ENCODE measurements around the gene FGF12. TPM values are rescaled to one million over a fixed set of nuclear protein-coding genes. Genes with fewer than 3 reads are reported as not detected.
"Not testable (repeated sequence)": the region's sequence is repeated elsewhere in the genome, so short reads cannot be mapped to it uniquely, and the experiment has no call there.

Gene FGF12
- total RNA-seq, 2 experiments from 2014 or later, result not detected

DNA sequence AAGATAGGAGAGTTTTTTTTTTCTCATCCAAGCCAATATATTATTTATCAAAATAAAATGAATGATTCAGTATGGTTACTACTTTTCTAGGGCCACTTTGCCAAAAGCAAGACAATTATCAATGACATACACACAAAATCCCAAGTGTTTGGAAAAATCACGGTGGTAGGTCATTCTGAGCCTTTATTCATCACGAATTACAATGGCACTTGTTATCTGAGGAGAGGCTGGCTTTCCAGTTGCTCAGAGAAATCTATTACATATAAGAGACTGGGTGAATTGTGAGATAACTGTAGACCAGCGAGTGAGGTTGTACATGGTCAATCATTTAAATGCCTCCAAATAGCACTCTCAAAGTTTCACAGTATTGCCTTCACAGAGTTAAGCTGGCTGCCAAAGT, 20.4 kb upstream of the FGF12 start:
- no peak overlapping the region for H3K27ac Mint-ChIP-seq
- H3K4me1 Mint-ChIP-seq (ENCODE audit: low read depth), result no peaks in the 10 kb centered on the region
- no peaks in the 10 kb centered on the region for H3K36me3 Mint-ChIP-seq (ENCODE audit: low read depth)
- no peak overlapping the region for H3K27ac ChIP-seq (ENCODE audit: low read depth in 1 of 2, low read length in 2 of 2)
- H3K4me3 Mint-ChIP-seq, result no peak overlapping the region
- no peak overlapping the region for H3K4me3 ChIP-seq (ENCODE audit: low read length)
- no peaks in the 10 kb centered on the region for H3K36me3 ChIP-seq (ENCODE audit: insufficient read depth, low read length)
- DNase-seq, result no peak
- no peaks in the 10 kb centered on the region for H3K27me3 ChIP-seq (ENCODE audit: control insufficient read depth in 1 of 2, insufficient read depth in 2 of 2, low read length in 2 of 2)
- CTCF ChIA-PET, result interaction anchor here (0.6 kb wide), 1 partner anchor 159 kb away, joined by 3 read pairs; no protein-coding TSS in a partner anchor
- H3K9me3 ChIP-seq (ENCODE audit: control insufficient read depth in 1 of 2, insufficient read depth in 1 of 2, low read length in 2 of 2), result no peaks in the 10 kb centered on the region
- no peak for ATAC-seq (ENCODE audit: poor library complexity)
- POLR2A ChIA-PET, result no interaction called here
- H3K9me3 Mint-ChIP-seq, result no peaks in the 10 kb centered on the region
- H3K4me1 ChIP-seq (ENCODE audit: insufficient read depth, low read length), result no peaks in the 10 kb centered on the region
- TF ChIP-seq, protein P1, sequence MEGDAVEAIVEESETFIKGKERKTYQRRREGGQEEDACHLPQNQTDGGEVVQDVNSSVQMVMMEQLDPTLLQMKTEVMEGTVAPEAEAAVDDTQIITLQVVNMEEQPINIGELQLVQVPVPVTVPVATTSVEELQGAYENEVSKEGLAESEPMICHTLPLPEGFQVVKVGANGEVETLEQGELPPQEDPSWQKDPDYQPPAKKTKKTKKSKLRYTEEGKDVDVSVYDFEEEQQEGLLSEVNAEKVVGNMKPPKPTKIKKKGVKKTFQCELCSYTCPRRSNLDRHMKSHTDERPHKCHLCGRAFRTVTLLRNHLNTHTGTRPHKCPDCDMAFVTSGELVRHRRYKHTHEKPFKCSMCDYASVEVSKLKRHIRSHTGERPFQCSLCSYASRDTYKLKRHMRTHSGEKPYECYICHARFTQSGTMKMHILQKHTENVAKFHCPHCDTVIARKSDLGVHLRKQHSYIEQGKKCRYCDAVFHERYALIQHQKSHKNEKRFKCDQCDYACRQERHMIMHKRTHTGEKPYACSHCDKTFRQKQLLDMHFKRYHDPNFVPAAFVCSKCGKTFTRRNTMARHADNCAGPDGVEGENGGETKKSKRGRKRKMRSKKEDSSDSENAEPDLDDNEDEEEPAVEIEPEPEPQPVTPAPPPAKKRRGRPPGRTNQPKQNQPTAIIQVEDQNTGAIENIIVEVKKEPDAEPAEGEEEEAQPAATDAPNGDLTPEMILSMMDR (IDR thresholded peaks at IDR 0.05), result no peak
- H3K27me3 Mint-ChIP-seq, result peaks cover 5% of the 10 kb centered on the region
- intact Hi-C loops (cut with DNase I, micrococcal nuclease), result no loop called here

DNA sequence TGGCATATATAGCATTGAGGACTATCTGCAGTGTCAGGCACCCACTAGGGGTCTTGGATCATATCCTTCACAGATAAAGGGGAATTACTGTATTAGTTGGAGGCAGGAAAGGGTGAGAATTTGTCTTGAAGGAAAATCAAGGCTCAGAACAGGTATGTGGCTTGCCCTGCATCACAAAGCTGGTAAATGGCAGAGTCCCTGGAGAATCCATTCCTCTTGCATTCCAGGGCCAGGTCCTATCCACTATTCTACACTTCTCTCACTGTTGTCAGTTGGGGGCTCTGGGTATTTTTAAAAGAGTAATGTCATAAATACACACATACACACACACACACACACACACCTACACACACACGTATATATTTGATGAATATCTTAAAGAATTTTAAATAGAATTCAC, 19.8 kb upstream of the FGF12 start:
- Mint-ChIP-seq H3K9me3 (no peaks in the 10 kb centered on the region), H3K27me3 (peaks cover 5% of the 10 kb centered on the region), H3K4me3 (no peak overlapping the region), H3K27ac (no peak overlapping the region), H3K4me1 (ENCODE audit: low read depth) (no peaks in the 10 kb centered on the region), H3K36me3 (ENCODE audit: low read depth) (no peaks in the 10 kb centered on the region)
- no peak overlapping the region for H3K27ac ChIP-seq (ENCODE audit: low read depth in 1 of 2, low read length in 2 of 2)
- H3K9me3 ChIP-seq (ENCODE audit: control insufficient read depth in 1 of 2, insufficient read depth in 1 of 2, low read length in 2 of 2), result no peaks in the 10 kb centered on the region
- DNase-seq (no peak), ATAC-seq (ENCODE audit: poor library complexity) (no peak)
- ChIA-PET POLR2A (no interaction called here), CTCF (no interaction called here)
- H3K4me1 ChIP-seq (ENCODE audit: insufficient read depth, low read length), result no peaks in the 10 kb centered on the region
- intact Hi-C loops (cut with DNase I, micrococcal nuclease), result no loop called here
- H3K4me3 ChIP-seq (ENCODE audit: low read length), result no peak overlapping the region
- H3K36me3 ChIP-seq (ENCODE audit: insufficient read depth, low read length), result no peaks in the 10 kb centered on the region
- H3K27me3 ChIP-seq (ENCODE audit: control insufficient read depth in 1 of 2, insufficient read depth in 2 of 2, low read length in 2 of 2), result no peaks in the 10 kb centered on the region
- TF ChIP-seq, protein P1 (IDR thresholded peaks at IDR 0.05), result no peak

DNA sequence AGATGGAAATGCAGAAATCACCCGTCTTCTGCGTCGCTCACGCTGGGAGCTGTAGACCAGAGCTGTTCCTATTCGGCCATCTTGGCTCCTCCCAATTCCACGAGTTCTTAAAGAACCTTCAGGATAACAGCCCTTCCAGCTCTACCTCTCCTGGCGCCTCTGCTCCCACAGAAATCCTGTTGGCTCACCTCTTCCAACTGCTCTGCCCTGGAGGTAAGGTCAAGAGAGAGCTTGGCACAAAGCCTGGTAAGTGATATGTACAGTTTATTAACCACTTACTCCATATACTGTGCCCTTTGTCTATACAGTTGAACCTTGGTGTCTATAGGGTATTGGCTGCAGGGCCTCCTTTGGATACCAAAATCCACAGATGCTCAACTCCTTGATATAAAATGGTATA, 17.8 kb upstream of the FGF12 start:
- H3K27ac Mint-ChIP-seq, result no peak overlapping the region
- H3K4me3 Mint-ChIP-seq, result no peak overlapping the region
- ChIA-PET POLR2A (no interaction called here), CTCF (no interaction called here)
- ATAC-seq (ENCODE audit: poor library complexity) (no peak), DNase-seq (no peak)
- no peaks in the 10 kb centered on the region for H3K36me3 Mint-ChIP-seq (ENCODE audit: low read depth)
- Histone ChIP-seq H3K4me1 (ENCODE audit: insufficient read depth, low read length) (no peaks in the 10 kb centered on the region), H3K27me3 (ENCODE audit: control insufficient read depth in 1 of 2, insufficient read depth in 2 of 2, low read length in 2 of 2) (no peaks in the 10 kb centered on the region), H3K9me3 (ENCODE audit: control insufficient read depth in 1 of 2, insufficient read depth in 1 of 2, low read length in 2 of 2) (no peaks in the 10 kb centered on the region), H3K27ac (ENCODE audit: low read depth in 1 of 2, low read length in 2 of 2) (no peak overlapping the region), H3K4me3 (ENCODE audit: low read length) (no peak overlapping the region), H3K36me3 (ENCODE audit: insufficient read depth, low read length) (no peaks in the 10 kb centered on the region)
- H3K4me1 Mint-ChIP-seq (ENCODE audit: low read depth), result no peaks in the 10 kb centered on the region
- TF ChIP-seq, protein P1 (IDR thresholded peaks at IDR 0.05), result no peak
- intact Hi-C loops (cut with DNase I, micrococcal nuclease), result no loop called here
- no peaks in the 10 kb centered on the region for H3K9me3 Mint-ChIP-seq
- peaks cover 5% of the 10 kb centered on the region for H3K27me3 Mint-ChIP-seq

DNA sequence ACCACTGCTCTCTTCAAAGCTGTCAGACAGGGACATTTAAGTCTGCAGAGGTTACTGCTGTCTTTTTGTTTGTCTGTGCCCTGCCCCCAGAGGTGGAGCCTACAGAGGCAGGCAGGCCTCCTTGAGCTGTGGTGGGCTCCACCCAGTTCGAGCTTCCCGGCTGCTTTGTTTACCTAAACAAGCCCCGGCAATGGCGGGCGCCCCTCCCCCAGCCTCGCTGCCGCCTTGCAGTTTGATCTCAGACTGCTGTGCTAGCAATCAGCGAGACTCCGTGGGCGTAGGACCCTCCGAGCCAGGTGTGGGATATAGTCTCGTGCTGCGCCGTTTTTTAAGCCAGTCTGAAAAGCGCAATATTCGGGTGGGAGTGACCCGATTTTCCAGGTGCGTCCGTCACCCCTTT, 17.3 kb upstream of the FGF12 start:
- H3K9me3 Mint-ChIP-seq; DNase-seq; POLR2A ChIA-PET; H3K27ac Mint-ChIP-seq; H3K27me3 Mint-ChIP-seq; intact Hi-C loops (cut with DNase I, micrococcal nuclease); H3K27ac ChIP-seq (ENCODE audit: low read depth in 1 of 2, low read length in 2 of 2); H3K4me3 ChIP-seq (ENCODE audit: low read length); CTCF ChIA-PET; ATAC-seq (ENCODE audit: poor library complexity); H3K27me3 ChIP-seq (ENCODE audit: control insufficient read depth in 1 of 2, insufficient read depth in 2 of 2, low read length in 2 of 2); H3K36me3 ChIP-seq (ENCODE audit: insufficient read depth, low read length); H3K4me1 ChIP-seq (ENCODE audit: insufficient read depth, low read length); H3K36me3 Mint-ChIP-seq (ENCODE audit: low read depth); H3K4me1 Mint-ChIP-seq (ENCODE audit: low read depth); H3K4me3 Mint-ChIP-seq; H3K9me3 ChIP-seq (ENCODE audit: control insufficient read depth in 1 of 2, insufficient read depth in 1 of 2, low read length in 2 of 2): not testable (repeated sequence)
